GM12874 (cell line): ENCODE data around the gene LRCH1.

ENCODE experiments used
- TF ChIP-seq, protein P1 (sequence below): IDR thresholded peaks from 2 replicates; pipeline ENCODE4 v1.5.1; 2011; ENCODE audit warnings: low read depth, mild to moderate bottlenecking, control low read depth, low read length, moderate library complexity; ENCODE audit not compliant: insufficient read depth

LRCH1 gene

DNA sequence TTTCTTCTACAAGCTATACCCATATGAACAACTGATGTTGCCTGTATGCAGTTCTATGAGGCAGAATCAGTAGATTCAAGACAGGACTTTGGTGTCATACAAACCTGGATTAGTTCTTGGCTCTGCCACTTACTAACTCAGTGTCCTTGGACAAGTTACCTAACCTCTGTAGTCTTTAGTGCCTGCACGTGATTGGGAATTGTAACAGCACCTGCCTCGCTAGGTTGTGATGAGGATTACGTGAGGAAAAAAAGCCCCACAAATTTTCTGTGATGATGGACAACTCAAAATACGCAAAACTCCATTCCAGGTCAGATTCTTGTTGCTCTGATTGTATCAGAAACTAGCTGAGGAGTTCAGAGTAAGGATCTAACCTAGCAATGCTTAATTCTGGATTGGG, 89.3 kb downstream of the LRCH1 start:
- TF ChIP-seq, protein P1, sequence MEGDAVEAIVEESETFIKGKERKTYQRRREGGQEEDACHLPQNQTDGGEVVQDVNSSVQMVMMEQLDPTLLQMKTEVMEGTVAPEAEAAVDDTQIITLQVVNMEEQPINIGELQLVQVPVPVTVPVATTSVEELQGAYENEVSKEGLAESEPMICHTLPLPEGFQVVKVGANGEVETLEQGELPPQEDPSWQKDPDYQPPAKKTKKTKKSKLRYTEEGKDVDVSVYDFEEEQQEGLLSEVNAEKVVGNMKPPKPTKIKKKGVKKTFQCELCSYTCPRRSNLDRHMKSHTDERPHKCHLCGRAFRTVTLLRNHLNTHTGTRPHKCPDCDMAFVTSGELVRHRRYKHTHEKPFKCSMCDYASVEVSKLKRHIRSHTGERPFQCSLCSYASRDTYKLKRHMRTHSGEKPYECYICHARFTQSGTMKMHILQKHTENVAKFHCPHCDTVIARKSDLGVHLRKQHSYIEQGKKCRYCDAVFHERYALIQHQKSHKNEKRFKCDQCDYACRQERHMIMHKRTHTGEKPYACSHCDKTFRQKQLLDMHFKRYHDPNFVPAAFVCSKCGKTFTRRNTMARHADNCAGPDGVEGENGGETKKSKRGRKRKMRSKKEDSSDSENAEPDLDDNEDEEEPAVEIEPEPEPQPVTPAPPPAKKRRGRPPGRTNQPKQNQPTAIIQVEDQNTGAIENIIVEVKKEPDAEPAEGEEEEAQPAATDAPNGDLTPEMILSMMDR: no peak

DNA sequence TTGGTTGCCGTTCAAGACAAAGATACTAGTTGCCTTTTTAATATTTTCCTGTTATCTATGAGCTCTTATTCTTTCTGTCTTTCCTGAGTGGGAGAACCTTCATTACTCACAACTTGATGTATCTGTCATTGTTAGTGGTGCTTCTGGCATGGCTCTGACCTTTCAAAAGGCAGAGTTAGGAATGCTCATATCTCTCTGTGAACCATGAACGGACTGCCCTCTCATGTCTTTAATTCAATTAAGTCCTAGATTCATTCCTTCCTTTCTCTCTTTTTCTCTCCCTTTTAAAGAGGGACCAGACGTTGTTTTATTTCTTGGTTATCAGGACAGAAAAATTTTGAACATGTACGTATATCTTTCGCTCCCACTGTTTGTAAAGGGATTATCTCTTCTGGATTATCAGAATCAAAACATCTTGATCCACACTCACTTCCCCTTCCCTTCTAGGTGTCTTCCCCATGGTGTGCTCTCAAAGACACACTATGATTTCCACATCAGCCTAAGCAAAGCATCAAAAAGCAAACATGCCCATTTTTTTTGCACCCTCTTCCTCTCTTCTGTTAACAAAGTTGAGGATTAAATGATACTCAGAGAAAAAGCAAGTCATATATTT, 90.3 kb downstream of the LRCH1 start:
- TF ChIP-seq, protein P1: no peak

DNA sequence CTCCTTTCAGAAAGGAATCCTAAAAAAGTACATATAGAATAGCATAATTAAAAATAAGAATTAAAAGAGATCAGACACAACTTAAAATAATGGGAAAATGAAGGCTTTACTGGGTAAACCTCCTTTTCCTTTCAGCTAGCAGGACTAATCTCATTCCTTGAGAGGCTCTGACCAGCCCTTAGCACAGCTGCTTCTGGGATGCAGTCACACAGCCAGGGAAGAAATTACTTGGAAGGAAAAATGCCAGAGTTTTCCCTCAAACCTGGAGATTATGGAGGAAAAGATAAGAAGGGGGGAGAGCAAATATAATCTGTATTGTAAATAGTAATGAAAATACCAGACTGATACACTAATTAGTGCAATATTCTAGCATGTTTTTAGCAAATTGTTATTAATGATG, 91.8 kb downstream of the LRCH1 start:
- TF ChIP-seq, protein P1: no peak

DNA sequence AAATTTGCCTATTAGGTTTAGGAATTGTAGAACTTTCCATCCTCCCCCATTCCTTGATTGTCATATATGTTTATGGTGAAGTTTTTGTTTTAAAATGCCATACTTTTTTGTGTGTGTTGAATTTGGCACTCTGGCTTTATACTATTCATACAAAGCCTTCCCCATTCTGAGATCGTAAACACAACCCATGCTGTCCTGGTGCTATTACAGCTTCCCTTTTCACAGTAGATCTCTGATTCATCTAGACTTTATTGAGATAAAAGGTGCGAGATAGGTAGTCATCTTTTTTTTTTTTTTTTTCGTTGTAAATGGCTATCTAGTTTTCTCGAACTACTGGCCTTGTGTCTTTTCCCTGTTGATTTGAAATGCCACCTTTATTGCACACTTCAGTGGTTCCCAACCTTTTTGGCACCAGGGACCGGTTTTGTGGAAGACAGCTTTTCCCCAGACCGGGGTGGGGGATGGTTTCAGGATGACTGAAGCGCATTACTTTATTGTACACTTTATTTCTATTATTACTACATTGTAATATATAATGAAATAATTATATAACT, 94.6 kb downstream of the LRCH1 start:
- TF ChIP-seq, protein P1: no peak

DNA sequence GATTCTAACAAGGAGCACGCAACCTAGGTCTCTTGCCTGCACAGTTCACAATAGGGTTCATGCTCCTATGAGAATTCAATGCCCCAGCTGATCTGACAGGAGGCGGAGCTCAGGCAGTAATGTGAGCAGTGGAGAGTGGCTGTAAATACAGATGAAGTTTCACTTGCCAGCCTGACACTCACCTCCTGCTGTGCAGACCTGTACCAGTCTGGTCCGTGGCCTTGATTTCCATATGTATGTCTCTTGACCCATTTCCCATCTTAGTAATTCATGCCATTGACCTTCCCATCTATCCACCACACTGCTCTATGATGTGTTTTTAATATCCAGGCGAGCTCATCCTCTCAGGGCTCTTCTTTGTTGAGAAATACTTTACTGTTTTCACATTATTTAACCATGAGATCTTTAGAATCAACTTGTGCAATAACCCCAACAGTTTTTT, 95.2 kb downstream of the LRCH1 start:
- TF ChIP-seq, protein P1: no peak

DNA sequence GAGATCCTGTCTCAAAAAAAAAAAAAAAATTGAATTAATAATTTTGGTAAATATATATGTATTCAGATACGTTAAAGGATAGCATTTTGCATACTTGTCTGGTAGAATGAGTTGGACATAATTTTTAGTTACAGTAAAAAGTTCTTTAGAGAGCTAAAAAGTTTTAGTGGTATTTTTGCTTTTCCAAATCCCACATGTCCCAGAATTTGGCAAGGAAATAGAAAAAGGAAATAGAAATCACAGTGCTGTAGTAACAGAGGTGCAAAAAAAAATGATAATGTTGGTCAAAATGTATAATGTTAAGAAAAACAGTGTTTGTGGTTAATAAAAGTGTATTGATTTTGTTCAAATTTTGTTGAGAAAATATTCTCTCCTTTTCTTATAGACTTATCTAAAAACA, 96.8 kb downstream of the LRCH1 start:
- TF ChIP-seq, protein P1: no peak

DNA sequence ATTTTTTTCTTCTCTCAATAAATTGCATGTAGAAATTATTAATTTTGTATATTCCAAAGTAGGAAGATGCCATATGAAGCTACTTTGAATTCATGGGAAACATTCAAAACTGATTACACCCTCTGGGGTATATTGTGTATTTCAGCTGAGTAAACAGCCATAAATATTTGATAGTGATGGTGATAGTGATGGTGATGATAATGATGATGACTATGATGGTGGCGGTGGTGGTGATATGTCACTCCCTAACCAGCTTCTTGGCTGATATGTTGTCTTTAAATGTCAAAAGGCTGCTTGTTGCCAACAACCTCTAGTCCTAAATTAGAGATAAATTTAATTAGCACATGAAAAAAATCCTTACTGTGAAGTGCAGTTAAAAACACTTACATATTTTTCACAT, 102.0 kb downstream of the LRCH1 start:
- TF ChIP-seq, protein P1: no peak
